Osteoblast (primary cell): ENCODE measurements around the gene MS4A12. TPM values are rescaled to one million over a fixed set of nuclear protein-coding genes. Genes with fewer than 3 reads are reported as not detected.

Source experiments
- DNase-seq: peaks from one replicate; pipeline ENCODE4 v3.0.0; 2011; ENCODE audit warnings: low spot score, mixed read lengths; ENCODE audit not compliant: insufficient read length; ENCODE audit errors: missing footprints
- H2AFZ ChIP-seq: 2 replicates; pipeline ENCODE4 v1.6.0; 2011; ENCODE audit warnings: mild to moderate bottlenecking, low read length
- H3K27ac ChIP-seq: 2 replicates; pipeline ENCODE4 v1.5.1; 2011; ENCODE audit warnings: mild to moderate bottlenecking, low read depth, low read length, moderate library complexity
- H3K27me3 ChIP-seq: 2 replicates; pipeline ENCODE4 v1.6.0; 2012; ENCODE audit warnings: mild to moderate bottlenecking, control low read depth, inconsistent platforms, low read length, moderate library complexity; ENCODE audit not compliant: insufficient read depth
- H3K36me3 ChIP-seq: 2 replicates; pipeline ENCODE4 v1.5.1; 2011; ENCODE audit warnings: mild to moderate bottlenecking, low read length, control low read depth, moderate library complexity; ENCODE audit not compliant: insufficient read depth
- H3K4me1 ChIP-seq: 2 replicates; pipeline ENCODE4 v1.5.1; 2011; ENCODE audit warnings: mild to moderate bottlenecking, low read length, control low read depth, moderate library complexity; ENCODE audit not compliant: insufficient read depth
- H3K4me2 ChIP-seq: 2 replicates; pipeline ENCODE4 v1.6.0; 2011; ENCODE audit warnings: mild to moderate bottlenecking, low read length; ENCODE audit not compliant: insufficient read depth
- H3K4me3 ChIP-seq: fragments of 200-600 bp; sonication (generic); 3 replicates; pipeline ENCODE4 v1.5.1; 2012; ENCODE audit warnings: mild to moderate bottlenecking, low read length, inconsistent platforms; ENCODE audit not compliant: insufficient read depth
- H3K79me2 ChIP-seq: 2 replicates; pipeline ENCODE4 v1.6.0; 2012; ENCODE audit warnings: mild to moderate bottlenecking, low read length, control low read depth, inconsistent platforms; ENCODE audit not compliant: insufficient read depth
- H3K9me3 ChIP-seq: 2 replicates; pipeline ENCODE4 v1.5.1; 2011; ENCODE audit warnings: low read depth, low read length, control low read depth
- H4K20me1 ChIP-seq: 2 replicates; pipeline ENCODE4 v1.6.0; 2012; ENCODE audit warnings: mild to moderate bottlenecking, low read length, control low read depth; ENCODE audit not compliant: insufficient read depth
- CTCF ChIP-seq: IDR thresholded peaks from 2 replicates; pipeline ENCODE4 v1.5.1; 2011; ENCODE audit warnings: mild to moderate bottlenecking, low read depth, low read length, moderate library complexity; ENCODE audit errors: extremely low read depth
- total RNA-seq: library from RNA; depleted of rRNA; stranded (reverse); fragments of >200 nt; gene quantifications from 2 replicates; pipeline ENCODE4 v1.2.3, GENCODE V29; 2012

Gene MS4A12
- total RNA-seq, 1 donor: not detected

GRCh38 chr11:60468829-60469228, 23.7 kb upstream of the MS4A12 start:
- Histone ChIP-seq H3K27ac (no peak overlapping the region), H4K20me1 (no peaks in the 10 kb centered on the region), H3K9me3 (no peaks in the 10 kb centered on the region), H3K27me3 (no peaks in the 10 kb centered on the region), H3K4me2 (no peak overlapping the region), H3K4me1 (no peaks in the 10 kb centered on the region), H2AFZ (no peak overlapping the region), H3K4me3 (no peak overlapping the region), H3K79me2 (no peaks in the 10 kb centered on the region), H3K36me3 (no peaks in the 10 kb centered on the region)
- no peak for TF ChIP-seq CTCF
- DNase-seq: no peak

GRCh38 chr11:60469723-60470122, 22.9 kb upstream of the MS4A12 start:
- no peak overlapping the region for H3K4me3 ChIP-seq
- no peak overlapping the region for H3K27ac ChIP-seq
- TF ChIP-seq CTCF: no peak
- no peaks in the 10 kb centered on the region for H3K27me3 ChIP-seq
- H4K20me1 ChIP-seq: no peaks in the 10 kb centered on the region
- no peaks in the 10 kb centered on the region for H3K4me1 ChIP-seq
- no peaks in the 10 kb centered on the region for H3K9me3 ChIP-seq
- H3K36me3 ChIP-seq: no peaks in the 10 kb centered on the region
- H2AFZ ChIP-seq: no peak overlapping the region
- DNase-seq: no peak
- no peak overlapping the region for H3K4me2 ChIP-seq
- H3K79me2 ChIP-seq: no peaks in the 10 kb centered on the region

- Histone ChIP-seq H3K4me3 (no peak overlapping the region), H3K4me2 (no peak overlapping the region), H4K20me1 (no peaks in the 10 kb centered on the region), H3K36me3 (no peaks in the 10 kb centered on the region), H3K27me3 (no peaks in the 10 kb centered on the region), H3K9me3 (no peaks in the 10 kb centered on the region), H3K79me2 (no peaks in the 10 kb centered on the region), H3K4me1 (no peaks in the 10 kb centered on the region), H2AFZ (no peak overlapping the region), H3K27ac (no peak overlapping the region)
- TF ChIP-seq CTCF: no peak
- DNase-seq: no peak
Observed at GRCh38 chr11:60477035-60477445, 15.5 kb upstream of the MS4A12 start.

- no peak for TF ChIP-seq CTCF
- no peaks in the 10 kb centered on the region for H3K27me3 ChIP-seq
- H4K20me1 ChIP-seq: no peaks in the 10 kb centered on the region
- H2AFZ ChIP-seq: no peak overlapping the region
- H3K27ac ChIP-seq: no peak overlapping the region
- H3K4me1 ChIP-seq: no peaks in the 10 kb centered on the region
- H3K4me2 ChIP-seq: no peak overlapping the region
- no peak for DNase-seq
- H3K4me3 ChIP-seq: no peak overlapping the region
- no peaks in the 10 kb centered on the region for H3K79me2 ChIP-seq
- no peaks in the 10 kb centered on the region for H3K36me3 ChIP-seq
- peaks cover 3% of the 10 kb centered on the region for H3K9me3 ChIP-seq
Observed at GRCh38 chr11:60482361-60482760, 10.2 kb upstream of the MS4A12 start.
